ENCODE results near the gene MUCL1. TPM values are rescaled to one million over a fixed set of nuclear protein-coding genes. Genes with fewer than 3 reads are reported as not detected.

MUCL1 gene
- total and polyA plus RNA-seq, 2 experiments from 2014 or later: not detected

- no peaks in the 10 kb centered on the region for H3K9me3 Mint-ChIP-seq
- no peaks in the 10 kb centered on the region for H3K9me2 ChIP-seq (ENCODE audit: insufficient read depth)
- H3K79me2 ChIP-seq (replicated peaks; ENCODE audit: insufficient read depth): no peaks in the 10 kb centered on the region
- no peak for DNase-seq (ENCODE audit: low spot score)
- H3K4me1 Mint-ChIP-seq: peaks cover 41% of the 10 kb centered on the region
- H3K4me3 Mint-ChIP-seq: no peak overlapping the region
- peaks cover 32% of the 10 kb centered on the region for H3K4me1 ChIP-seq (ENCODE audit: insufficient read depth)
- no peak overlapping the region for H3K27ac Mint-ChIP-seq
- H3K36me3 ChIP-seq (ENCODE audit: insufficient read depth): no peaks in the 10 kb centered on the region
- no peak overlapping the region for H3K27ac ChIP-seq (ENCODE audit: low read depth)
- H3K4me3 ChIP-seq: no peak overlapping the region
- no peak overlapping the region for H3K4me2 ChIP-seq
- H4K20me1 ChIP-seq (replicated peaks; ENCODE audit: insufficient read depth): no peaks in the 10 kb centered on the region
- H3K27me3 Mint-ChIP-seq (ENCODE audit: insufficient read depth, low read depth, poor library complexity): peaks cover 11% of the 10 kb centered on the region
- no peaks in the 10 kb centered on the region for H3F3A ChIP-seq (replicated peaks; ENCODE audit: low read depth)
- TF ChIP-seq, protein P1, sequence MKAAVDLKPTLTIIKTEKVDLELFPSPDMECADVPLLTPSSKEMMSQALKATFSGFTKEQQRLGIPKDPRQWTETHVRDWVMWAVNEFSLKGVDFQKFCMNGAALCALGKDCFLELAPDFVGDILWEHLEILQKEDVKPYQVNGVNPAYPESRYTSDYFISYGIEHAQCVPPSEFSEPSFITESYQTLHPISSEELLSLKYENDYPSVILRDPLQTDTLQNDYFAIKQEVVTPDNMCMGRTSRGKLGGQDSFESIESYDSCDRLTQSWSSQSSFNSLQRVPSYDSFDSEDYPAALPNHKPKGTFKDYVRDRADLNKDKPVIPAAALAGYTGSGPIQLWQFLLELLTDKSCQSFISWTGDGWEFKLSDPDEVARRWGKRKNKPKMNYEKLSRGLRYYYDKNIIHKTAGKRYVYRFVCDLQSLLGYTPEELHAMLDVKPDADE (IDR thresholded peaks at IDR 0.05): no peak
- no peak for TF ChIP-seq NANOG (IDR thresholded peaks at IDR 0.05; ENCODE audit: borderline replicate concordance)
- no peak for TF ChIP-seq STAT1 (IDR thresholded peaks at IDR 0.05; ENCODE audit: unreplicated experiment)
- TF ChIP-seq, protein P2, sequence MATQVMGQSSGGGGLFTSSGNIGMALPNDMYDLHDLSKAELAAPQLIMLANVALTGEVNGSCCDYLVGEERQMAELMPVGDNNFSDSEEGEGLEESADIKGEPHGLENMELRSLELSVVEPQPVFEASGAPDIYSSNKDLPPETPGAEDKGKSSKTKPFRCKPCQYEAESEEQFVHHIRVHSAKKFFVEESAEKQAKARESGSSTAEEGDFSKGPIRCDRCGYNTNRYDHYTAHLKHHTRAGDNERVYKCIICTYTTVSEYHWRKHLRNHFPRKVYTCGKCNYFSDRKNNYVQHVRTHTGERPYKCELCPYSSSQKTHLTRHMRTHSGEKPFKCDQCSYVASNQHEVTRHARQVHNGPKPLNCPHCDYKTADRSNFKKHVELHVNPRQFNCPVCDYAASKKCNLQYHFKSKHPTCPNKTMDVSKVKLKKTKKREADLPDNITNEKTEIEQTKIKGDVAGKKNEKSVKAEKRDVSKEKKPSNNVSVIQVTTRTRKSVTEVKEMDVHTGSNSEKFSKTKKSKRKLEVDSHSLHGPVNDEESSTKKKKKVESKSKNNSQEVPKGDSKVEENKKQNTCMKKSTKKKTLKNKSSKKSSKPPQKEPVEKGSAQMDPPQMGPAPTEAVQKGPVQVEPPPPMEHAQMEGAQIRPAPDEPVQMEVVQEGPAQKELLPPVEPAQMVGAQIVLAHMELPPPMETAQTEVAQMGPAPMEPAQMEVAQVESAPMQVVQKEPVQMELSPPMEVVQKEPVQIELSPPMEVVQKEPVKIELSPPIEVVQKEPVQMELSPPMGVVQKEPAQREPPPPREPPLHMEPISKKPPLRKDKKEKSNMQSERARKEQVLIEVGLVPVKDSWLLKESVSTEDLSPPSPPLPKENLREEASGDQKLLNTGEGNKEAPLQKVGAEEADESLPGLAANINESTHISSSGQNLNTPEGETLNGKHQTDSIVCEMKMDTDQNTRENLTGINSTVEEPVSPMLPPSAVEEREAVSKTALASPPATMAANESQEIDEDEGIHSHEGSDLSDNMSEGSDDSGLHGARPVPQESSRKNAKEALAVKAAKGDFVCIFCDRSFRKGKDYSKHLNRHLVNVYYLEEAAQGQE (IDR thresholded peaks at IDR 0.05; ENCODE audit: unreplicated experiment): no peak
- no peak for TF ChIP-seq ZNF331 (CRISPR knock-in tag; IDR thresholded peaks at IDR 0.05; ENCODE audit: low read depth)
- no peak for TF ChIP-seq ZNF114 (CRISPR knock-in tag; IDR thresholded peaks at IDR 0.05)
- no peak for TF ChIP-seq CREB1 (CRISPR knock-in tag; IDR thresholded peaks at IDR 0.05; ENCODE audit: low read depth)
- TF ChIP-seq, protein P3, sequence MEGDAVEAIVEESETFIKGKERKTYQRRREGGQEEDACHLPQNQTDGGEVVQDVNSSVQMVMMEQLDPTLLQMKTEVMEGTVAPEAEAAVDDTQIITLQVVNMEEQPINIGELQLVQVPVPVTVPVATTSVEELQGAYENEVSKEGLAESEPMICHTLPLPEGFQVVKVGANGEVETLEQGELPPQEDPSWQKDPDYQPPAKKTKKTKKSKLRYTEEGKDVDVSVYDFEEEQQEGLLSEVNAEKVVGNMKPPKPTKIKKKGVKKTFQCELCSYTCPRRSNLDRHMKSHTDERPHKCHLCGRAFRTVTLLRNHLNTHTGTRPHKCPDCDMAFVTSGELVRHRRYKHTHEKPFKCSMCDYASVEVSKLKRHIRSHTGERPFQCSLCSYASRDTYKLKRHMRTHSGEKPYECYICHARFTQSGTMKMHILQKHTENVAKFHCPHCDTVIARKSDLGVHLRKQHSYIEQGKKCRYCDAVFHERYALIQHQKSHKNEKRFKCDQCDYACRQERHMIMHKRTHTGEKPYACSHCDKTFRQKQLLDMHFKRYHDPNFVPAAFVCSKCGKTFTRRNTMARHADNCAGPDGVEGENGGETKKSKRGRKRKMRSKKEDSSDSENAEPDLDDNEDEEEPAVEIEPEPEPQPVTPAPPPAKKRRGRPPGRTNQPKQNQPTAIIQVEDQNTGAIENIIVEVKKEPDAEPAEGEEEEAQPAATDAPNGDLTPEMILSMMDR (conservative IDR thresholded peaks at IDR 0.05; ENCODE audit: low read depth in 2 of 2): no peak
- no peak for TF ChIP-seq ZNF462 (CRISPR knock-in tag; IDR thresholded peaks at IDR 0.05)
- TF ChIP-seq EZH2phosphoT487 (IDR thresholded peaks at IDR 0.05; ENCODE audit: unreplicated experiment): no peak
- TF ChIP-seq EZH2 (IDR thresholded peaks at IDR 0.05; ENCODE audit: low read depth, unreplicated experiment): no peak
- TF ChIP-seq JUNB (IDR thresholded peaks at IDR 0.05; ENCODE audit: unreplicated experiment): no peak
- TF ChIP-seq POLR2AphosphoS5 (IDR thresholded peaks at IDR 0.05; ENCODE audit: low read depth): no peak
- H2AFZ ChIP-seq: no peak overlapping the region
- peaks cover 21% of the 10 kb centered on the region for H3K27me3 ChIP-seq (ENCODE audit: insufficient read depth)
- no peak for ATAC-seq
- no peaks in the 10 kb centered on the region for H3K36me3 Mint-ChIP-seq (ENCODE audit: low read depth)
Measured at GRCh38 chr12:54861927-54862326, 7.6 kb downstream of the MUCL1 start.
